GM19468 (cell line): ENCODE measurements around the gene LPAR5.

Experiments
- ATAC-seq: cut with Tn5 transposase; IDR thresholded peaks from one replicate; pipeline ENCODE4 v1.9.1; 2021; ENCODE audit warnings: mild to moderate bottlenecking, moderate library complexity, moderate number of reproducible peaks; ENCODE audit not compliant: unreplicated experiment; ENCODE audit errors: extremely low read depth

LPAR5 gene

DNA sequence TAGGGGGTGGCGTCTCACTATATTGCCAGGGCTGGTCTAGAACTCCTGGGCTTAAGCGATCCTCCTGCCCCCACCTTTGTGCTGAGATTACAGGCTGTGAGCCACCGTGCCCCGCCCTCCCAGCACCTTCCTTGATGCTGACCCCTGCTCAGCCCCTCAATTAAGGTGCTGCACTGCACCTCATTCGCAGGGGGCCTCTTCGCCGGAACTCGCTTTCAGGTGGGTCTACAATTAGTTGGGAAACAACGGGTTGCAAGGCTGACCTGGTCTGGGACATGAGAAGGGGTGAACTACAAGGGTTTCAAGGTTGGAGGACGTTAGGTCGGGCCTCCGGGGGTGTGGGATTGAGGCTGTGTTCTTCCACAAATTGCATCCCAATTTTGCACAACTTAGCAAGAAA, 66.4 kb downstream of the LPAR5 start:
- no peak for ATAC-seq
